WTC11 (cell line): ENCODE data around the gene AKAP13. TPM values are rescaled to one million over a fixed set of nuclear protein-coding genes. Genes with fewer than 3 reads are reported as not detected.

ENCODE experiments used
- ATAC-seq: fragments of 200-7000 bp; cut with Tn5 transposase; 2 replicates; pipeline ENCODE4 v1.10.0; 2021; ENCODE audit warnings: mild to moderate bottlenecking, moderate library complexity
- CTCF ChIA-PET: fragments of 300-600 bp; sonication (Branson Sonifier 250); formaldehyde crosslinking; loops from one replicate; lab custom pipeline; 2021; ENCODE audit warnings: antibody characterized with exemption; lab: Charles Lee
- POLR2A ChIA-PET: fragments of 350-600 bp; sonication (Branson Sonifier 250); formaldehyde crosslinking; loops from one replicate; lab custom pipeline; 2021; ENCODE audit warnings: antibody characterized with exemption; lab: Charles Lee
- DNase-seq: peaks from one replicate; pipeline ENCODE4 v3.0.0; 2021; ENCODE audit warnings: low spot score
- H3K27ac Mint-ChIP-seq: 2 replicates; pipeline ENCODE4 v1.8.0; 2021; ENCODE audit warnings: mixed read lengths
- H3K27me3 Mint-ChIP-seq: 2 replicates; pipeline ENCODE4 v1.8.0; 2021; ENCODE audit warnings: low read depth, mild to moderate bottlenecking, moderate library complexity, mixed read lengths
- H3K36me3 Mint-ChIP-seq: 2 replicates; pipeline ENCODE4 v1.8.0; 2021; ENCODE audit warnings: mixed read lengths
- H3K4me1 Mint-ChIP-seq: 2 replicates; pipeline ENCODE4 v1.8.0; 2022; ENCODE audit warnings: mixed read lengths
- H3K4me3 Mint-ChIP-seq: 2 replicates; pipeline ENCODE4 v1.8.0; 2021; ENCODE audit warnings: mild to moderate bottlenecking, moderate library complexity, mixed read lengths
- H3K9me3 Mint-ChIP-seq: 2 replicates; pipeline ENCODE4 v1.8.0; 2021; ENCODE audit warnings: mixed read lengths
- AR ChIP-seq: fragments of 250-450 bp; sonication (Bioruptor Pico); IDR thresholded peaks from 2 replicates; pipeline ENCODE4 v1.9.0; 2021; ENCODE audit warnings: mild to moderate bottlenecking
- CDX4 ChIP-seq: fragments of 250-450 bp; sonication (Bioruptor Pico); IDR thresholded peaks from 2 replicates; pipeline ENCODE4 v1.9.0; 2021; ENCODE audit warnings: moderate library complexity, mild to moderate bottlenecking, inconsistent platforms, borderline replicate concordance
- CREB1 ChIP-seq: sonication (generic); formaldehyde crosslinking; IDR thresholded peaks from 2 replicates; pipeline ENCODE4 v1.8.0; 2023; ENCODE audit warnings: mild to moderate bottlenecking, missing genetic modification reagents
- ESRRA ChIP-seq: sonication (generic); formaldehyde crosslinking; IDR thresholded peaks from 2 replicates; pipeline ENCODE4 v1.8.1; 2022; ENCODE audit warnings: mild to moderate bottlenecking, missing genetic modification reagents, borderline replicate concordance
- GABPB1 ChIP-seq: sonication (generic); formaldehyde crosslinking; IDR thresholded peaks from 2 replicates; pipeline ENCODE4 v1.8.1; 2023; ENCODE audit warnings: mild to moderate bottlenecking, missing genetic modification reagents
- GTF2I ChIP-seq: fragments of 250-450 bp; sonication (Bioruptor Pico); conservative IDR thresholded peaks from 2 replicates; pipeline ENCODE4 v1.4.0; 2021; ENCODE audit warnings: mild to moderate bottlenecking
- KAT7 ChIP-seq: sonication (generic); formaldehyde crosslinking; IDR thresholded peaks from 2 replicates; pipeline ENCODE4 v1.8.1; 2023; ENCODE audit warnings: missing genetic modification reagents, mild to moderate bottlenecking, borderline replicate concordance
- MAX ChIP-seq: sonication (generic); formaldehyde crosslinking; IDR thresholded peaks from 2 replicates; pipeline ENCODE4 v1.8.0; 2022; ENCODE audit warnings: mild to moderate bottlenecking, missing genetic modification reagents
- NFE2L1 ChIP-seq: sonication (generic); formaldehyde crosslinking; IDR thresholded peaks from 2 replicates; pipeline ENCODE4 v1.8.1; 2023; ENCODE audit warnings: missing genetic modification reagents
- PREB ChIP-seq: sonication (generic); formaldehyde crosslinking; IDR thresholded peaks from 2 replicates; pipeline ENCODE4 v1.8.1; 2022; ENCODE audit warnings: mild to moderate bottlenecking, missing genetic modification reagents, moderate library complexity, borderline replicate concordance
- TCF7 ChIP-seq: sonication (generic); formaldehyde crosslinking; IDR thresholded peaks from 2 replicates; pipeline ENCODE4 v1.8.0; 2022; ENCODE audit warnings: mild to moderate bottlenecking, low read depth, missing genetic modification reagents, moderate library complexity
- TEAD4 ChIP-seq: sonication (generic); formaldehyde crosslinking; IDR thresholded peaks from 2 replicates; pipeline ENCODE4 v1.8.0; 2022; ENCODE audit warnings: mild to moderate bottlenecking, missing genetic modification reagents
- ZNF219 ChIP-seq: sonication (generic); formaldehyde crosslinking; IDR thresholded peaks from 2 replicates; pipeline ENCODE4 v1.8.0; 2023; ENCODE audit warnings: missing genetic modification reagents, mild to moderate bottlenecking, borderline replicate concordance
- ZNF281 ChIP-seq: sonication (generic); formaldehyde crosslinking; IDR thresholded peaks from 2 replicates; pipeline ENCODE4 v1.8.0; 2023; ENCODE audit warnings: mild to moderate bottlenecking, missing genetic modification reagents
- ZNF671 ChIP-seq: fragments of 250-450 bp; sonication (Bioruptor Pico); IDR thresholded peaks from 2 replicates; pipeline ENCODE4 v1.8.0; 2021; ENCODE audit warnings: mild to moderate bottlenecking
- total RNA-seq: library from RNA; stranded (reverse); gene quantifications from 3 replicates; pipeline ENCODE4 v1.2.3, GENCODE V29; 2021
- TF ChIP-seq, protein P1 (sequence below): sonication (generic); formaldehyde crosslinking; IDR thresholded peaks from 2 replicates; pipeline ENCODE4 v1.8.0; 2022; ENCODE audit warnings: missing genetic modification reagents
- TF ChIP-seq, protein P2 (sequence below): fragments of 250-450 bp; sonication (Bioruptor Pico); IDR thresholded peaks from 2 replicates; pipeline ENCODE4 v1.9.0; 2021; ENCODE audit warnings: mild to moderate bottlenecking, borderline replicate concordance

AKAP13 gene
- total RNA-seq, 1 experiment from 2014 or later = 50.3 TPM

- DNase-seq (no peak), ATAC-seq (no peak)
- Mint-ChIP-seq H3K36me3 (no peaks in the 10 kb centered on the region), H3K4me1 (peaks cover 35% of the 10 kb centered on the region), H3K27ac (no peak overlapping the region), H3K27me3 (peaks cover 14% of the 10 kb centered on the region), H3K9me3 (0 out of 2 replicates have a peak, but pooled peaks cover 4% of the 10 kb centered on the region)
- POLR2A ChIA-PET = no interaction called here
- TF ChIP-seq ZNF671 (CRISPR knock-in tag) = no peak
- TF ChIP-seq, protein P1, sequence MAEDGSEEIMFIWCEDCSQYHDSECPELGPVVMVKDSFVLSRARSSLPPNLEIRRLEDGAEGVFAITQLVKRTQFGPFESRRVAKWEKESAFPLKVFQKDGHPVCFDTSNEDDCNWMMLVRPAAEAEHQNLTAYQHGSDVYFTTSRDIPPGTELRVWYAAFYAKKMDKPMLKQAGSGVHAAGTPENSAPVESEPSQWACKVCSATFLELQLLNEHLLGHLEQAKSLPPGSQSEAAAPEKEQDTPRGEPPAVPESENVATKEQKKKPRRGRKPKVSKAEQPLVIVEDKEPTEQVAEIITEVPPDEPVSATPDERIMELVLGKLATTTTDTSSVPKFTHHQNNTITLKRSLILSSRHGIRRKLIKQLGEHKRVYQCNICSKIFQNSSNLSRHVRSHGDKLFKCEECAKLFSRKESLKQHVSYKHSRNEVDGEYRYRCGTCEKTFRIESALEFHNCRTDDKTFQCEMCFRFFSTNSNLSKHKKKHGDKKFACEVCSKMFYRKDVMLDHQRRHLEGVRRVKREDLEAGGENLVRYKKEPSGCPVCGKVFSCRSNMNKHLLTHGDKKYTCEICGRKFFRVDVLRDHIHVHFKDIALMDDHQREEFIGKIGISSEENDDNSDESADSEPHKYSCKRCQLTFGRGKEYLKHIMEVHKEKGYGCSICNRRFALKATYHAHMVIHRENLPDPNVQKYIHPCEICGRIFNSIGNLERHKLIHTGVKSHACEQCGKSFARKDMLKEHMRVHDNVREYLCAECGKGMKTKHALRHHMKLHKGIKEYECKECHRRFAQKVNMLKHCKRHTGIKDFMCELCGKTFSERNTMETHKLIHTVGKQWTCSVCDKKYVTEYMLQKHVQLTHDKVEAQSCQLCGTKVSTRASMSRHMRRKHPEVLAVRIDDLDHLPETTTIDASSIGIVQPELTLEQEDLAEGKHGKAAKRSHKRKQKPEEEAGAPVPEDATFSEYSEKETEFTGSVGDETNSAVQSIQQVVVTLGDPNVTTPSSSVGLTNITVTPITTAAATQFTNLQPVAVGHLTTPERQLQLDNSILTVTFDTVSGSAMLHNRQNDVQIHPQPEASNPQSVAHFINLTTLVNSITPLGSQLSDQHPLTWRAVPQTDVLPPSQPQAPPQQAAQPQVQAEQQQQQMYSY = no peak
- no peak for TF ChIP-seq GTF2I (CRISPR knock-in tag)
- TF ChIP-seq AR (CRISPR knock-in tag) = no peak
- TF ChIP-seq PREB (CRISPR knock-in tag) = no peak
- TF ChIP-seq TCF7 (CRISPR knock-in tag) = no peak
- no peak for TF ChIP-seq MAX (CRISPR knock-in tag)
- no peak for TF ChIP-seq CREB1 (CRISPR knock-in tag)
- TF ChIP-seq, all 79 proteins: peak for 0
- no peak overlapping the region for H3K4me3 Mint-ChIP-seq
- CTCF ChIA-PET = no interaction called here
These were observed 47.1 kb upstream of the AKAP13 start for GRCh38 chr15:85333132-85333831.

- H3K4me3 Mint-ChIP-seq = no peak overlapping the region
- 0 out of 2 replicates have a peak, but pooled peaks cover 4% of the 10 kb centered on the region for H3K9me3 Mint-ChIP-seq
- H3K4me1 Mint-ChIP-seq = peaks cover 35% of the 10 kb centered on the region
- CTCF ChIA-PET = no interaction called here
- no peaks in the 10 kb centered on the region for H3K36me3 Mint-ChIP-seq
- DNase-seq (no peak), ATAC-seq (no peak)
- peaks cover 14% of the 10 kb centered on the region for H3K27me3 Mint-ChIP-seq
- no peak overlapping the region for H3K27ac Mint-ChIP-seq
- POLR2A ChIA-PET = no interaction called here
- no peak for TF ChIP-seq TEAD4 (CRISPR knock-in tag)
- no peak for TF ChIP-seq ZNF281 (CRISPR knock-in tag)
- no peak for TF ChIP-seq CDX4 (CRISPR knock-in tag)
- no peak for TF ChIP-seq NFE2L1 (CRISPR knock-in tag)
- TF ChIP-seq, protein P2, sequence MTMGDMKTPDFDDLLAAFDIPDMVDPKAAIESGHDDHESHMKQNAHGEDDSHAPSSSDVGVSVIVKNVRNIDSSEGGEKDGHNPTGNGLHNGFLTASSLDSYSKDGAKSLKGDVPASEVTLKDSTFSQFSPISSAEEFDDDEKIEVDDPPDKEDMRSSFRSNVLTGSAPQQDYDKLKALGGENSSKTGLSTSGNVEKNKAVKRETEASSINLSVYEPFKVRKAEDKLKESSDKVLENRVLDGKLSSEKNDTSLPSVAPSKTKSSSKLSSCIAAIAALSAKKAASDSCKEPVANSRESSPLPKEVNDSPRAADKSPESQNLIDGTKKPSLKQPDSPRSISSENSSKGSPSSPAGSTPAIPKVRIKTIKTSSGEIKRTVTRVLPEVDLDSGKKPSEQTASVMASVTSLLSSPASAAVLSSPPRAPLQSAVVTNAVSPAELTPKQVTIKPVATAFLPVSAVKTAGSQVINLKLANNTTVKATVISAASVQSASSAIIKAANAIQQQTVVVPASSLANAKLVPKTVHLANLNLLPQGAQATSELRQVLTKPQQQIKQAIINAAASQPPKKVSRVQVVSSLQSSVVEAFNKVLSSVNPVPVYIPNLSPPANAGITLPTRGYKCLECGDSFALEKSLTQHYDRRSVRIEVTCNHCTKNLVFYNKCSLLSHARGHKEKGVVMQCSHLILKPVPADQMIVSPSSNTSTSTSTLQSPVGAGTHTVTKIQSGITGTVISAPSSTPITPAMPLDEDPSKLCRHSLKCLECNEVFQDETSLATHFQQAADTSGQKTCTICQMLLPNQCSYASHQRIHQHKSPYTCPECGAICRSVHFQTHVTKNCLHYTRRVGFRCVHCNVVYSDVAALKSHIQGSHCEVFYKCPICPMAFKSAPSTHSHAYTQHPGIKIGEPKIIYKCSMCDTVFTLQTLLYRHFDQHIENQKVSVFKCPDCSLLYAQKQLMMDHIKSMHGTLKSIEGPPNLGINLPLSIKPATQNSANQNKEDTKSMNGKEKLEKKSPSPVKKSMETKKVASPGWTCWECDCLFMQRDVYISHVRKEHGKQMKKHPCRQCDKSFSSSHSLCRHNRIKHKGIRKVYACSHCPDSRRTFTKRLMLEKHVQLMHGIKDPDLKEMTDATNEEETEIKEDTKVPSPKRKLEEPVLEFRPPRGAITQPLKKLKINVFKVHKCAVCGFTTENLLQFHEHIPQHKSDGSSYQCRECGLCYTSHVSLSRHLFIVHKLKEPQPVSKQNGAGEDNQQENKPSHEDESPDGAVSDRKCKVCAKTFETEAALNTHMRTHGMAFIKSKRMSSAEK (CRISPR knock-in tag) = no peak
- TF ChIP-seq GABPB1 = no peak
- no peak for TF ChIP-seq KAT7
- TF ChIP-seq ESRRA (CRISPR knock-in tag) = no peak
- no peak for TF ChIP-seq ZNF219 (CRISPR knock-in tag)
These were observed 46.2 kb upstream of the AKAP13 start for GRCh38 chr15:85334241-85334640.
